ENCODE data around the gene DEFB131A.
"Not testable (repeated sequence)": the region's sequence is repeated elsewhere in the genome, so short reads cannot be mapped to it uniquely, and the experiment has no call there.

- TF ChIP-seq POLR2A, CTCF (IDR thresholded peaks at IDR 0.05): not testable (repeated sequence)
Measured at GRCh38 chr4:9480066-9480465, 35.9 kb downstream of the DEFB131A start.

All from right lobe of liver (tissue), 4 donors.